ENCODE data around the gene INTS11. TPM values are rescaled to one million over a fixed set of nuclear protein-coding genes. Genes with fewer than 3 reads are reported as not detected.
A peak's percentile ranks its signal among the peaks of the same experiment; 100 is the strongest.

Gene INTS11
- total and polyA plus RNA-seq, 2 of the 13 experiments (the other 11 are each of a cell fraction or from before 2014, with no cell fraction given), result 52.8 to 94.8 TPM

GRCh38 chr1:1279028-1279427 lies 45.4 kb downstream of the INTS11 start:
- Histone ChIP-seq H3K9me3 (ENCODE audit: low read length) (no peaks in the 10 kb centered on the region), H3K79me2 (ENCODE audit: insufficient read depth, low read length) (no peaks in the 10 kb centered on the region), H3K27me3 (ENCODE audit: control insufficient read depth in 1 of 2, insufficient read depth in 2 of 2, low read length in 2 of 2) (no peaks in the 10 kb centered on the region), H3K9ac (ENCODE audit: insufficient read depth, low read depth, low read length) (no peak overlapping the region), H3K36me3 (replicated peaks in 1 of 2; ENCODE audit: control insufficient read depth in 1 of 2, insufficient read depth in 2 of 2, low read length in 2 of 2) (no peaks in the 10 kb centered on the region), H4K20me1 (ENCODE audit: insufficient read depth, low read length) (no peaks in the 10 kb centered on the region), H3K4me1 (ENCODE audit: insufficient read depth, low read length) (peaks cover 56% of the 10 kb centered on the region), H3K4me2 (ENCODE audit: low read depth, low read length) (no peak overlapping the region), H3K4me3 (replicated peaks in 1 of 3; ENCODE audit: insufficient read depth in 1 of 3, low read depth in 2 of 3, low read length in 3 of 3) (no peak overlapping the region), H2AFZ (ENCODE audit: low read length) (no peak overlapping the region), H3K27ac (ENCODE audit: extremely low read length, insufficient read depth, low read length) (no peak overlapping the region)
- ATAC-seq (no peak), DNase-seq (ENCODE audit: low spot score) (no peak), FAIRE-seq (no peak)
- ChIA-PET CTCF (ENCODE audit: low intra/inter-chr PET ratio, low total read pairs) (no interaction called here), POLR2A (no interaction called here)
- intact Hi-C loops (cut with micrococcal nuclease; ENCODE audit: unreplicated experiment) (no loop called here), in situ Hi-C loops (cut with HindIII; ENCODE audit: extremely low pct_ligation_motif_present, low pct_unique_long_range_greater_than_20kb) (no loop called here)
- 89% methylated on average over 17 of the region's 17 CpGs for WGBS (ENCODE audit: low lambda C conversion rate)
- BruUV-seq (replicated peaks), result no TSS peak
- no peak for TF ChIP-seq YY1 (IDR thresholded peaks at IDR 0.05; ENCODE audit: insufficient read depth, insufficient replicate concordance, low read depth, low read length)
- no peak for TF ChIP-seq TBP (CRISPR knock-in tag; IDR thresholded peaks at IDR 0.05)

- H3K79me2 ChIP-seq (ENCODE audit: insufficient read depth, low read length), result no peaks in the 10 kb centered on the region
- no peak for ATAC-seq
- H3K36me3 ChIP-seq (replicated peaks in 1 of 2; ENCODE audit: control insufficient read depth in 1 of 2, insufficient read depth in 2 of 2, low read length in 2 of 2), result no peaks in the 10 kb centered on the region
- H4K20me1 ChIP-seq (ENCODE audit: insufficient read depth, low read length), result no peaks in the 10 kb centered on the region
- H3K27ac ChIP-seq (ENCODE audit: extremely low read length, insufficient read depth, low read length), result no peak overlapping the region
- H3K4me1 ChIP-seq (ENCODE audit: insufficient read depth, low read length), result peaks cover 56% of the 10 kb centered on the region
- H2AFZ ChIP-seq (ENCODE audit: low read length), result no peak overlapping the region
- no TSS peak for BruUV-seq (replicated peaks)
- no peaks in the 10 kb centered on the region for H3K9me3 ChIP-seq (ENCODE audit: low read length)
- DNase-seq (ENCODE audit: low spot score), result no peak
- no peak for FAIRE-seq
- CTCF ChIA-PET (ENCODE audit: low intra/inter-chr PET ratio, low total read pairs), result no interaction called here
- in situ Hi-C loops (cut with HindIII; ENCODE audit: extremely low pct_ligation_motif_present, low pct_unique_long_range_greater_than_20kb) (no loop called here), intact Hi-C loops (cut with micrococcal nuclease; ENCODE audit: unreplicated experiment) (no loop called here)
- WGBS (ENCODE audit: low lambda C conversion rate), result 86% methylated on average over 13 of the region's 13 CpGs
- H3K9ac ChIP-seq (ENCODE audit: insufficient read depth, low read depth, low read length), result no peak overlapping the region
- POLR2A ChIA-PET, result no interaction called here
- H3K27me3 ChIP-seq (ENCODE audit: control insufficient read depth in 1 of 2, insufficient read depth in 2 of 2, low read length in 2 of 2), result no peaks in the 10 kb centered on the region
- no peak overlapping the region for H3K4me2 ChIP-seq (ENCODE audit: low read depth, low read length)
- no peak overlapping the region for H3K4me3 ChIP-seq (replicated peaks in 1 of 3; ENCODE audit: insufficient read depth in 1 of 3, low read depth in 2 of 3, low read length in 3 of 3)
- TF ChIP-seq TBX2 (CRISPR knock-in tag; IDR thresholded peaks at IDR 0.05; ENCODE audit: borderline replicate concordance) (no peak), HNF4A (CRISPR knock-in tag; IDR thresholded peaks at IDR 0.05) (peak; percentile 47), ZNF317 (CRISPR knock-in tag; IDR thresholded peaks at IDR 0.05) (no peak), ZNF275 (CRISPR knock-in tag; IDR thresholded peaks at IDR 0.05; ENCODE audit: borderline replicate concordance) (no peak), RELA (CRISPR knock-in tag; IDR thresholded peaks at IDR 0.05) (no peak), MZF1 (CRISPR knock-in tag; IDR thresholded peaks at IDR 0.05; ENCODE audit: borderline replicate concordance) (no peak), PHF21A (CRISPR knock-in tag; IDR thresholded peaks at IDR 0.05) (no peak), ZNF574 (CRISPR knock-in tag; IDR thresholded peaks at IDR 0.05) (peak; percentile 86), ZNF510 (CRISPR knock-in tag; IDR thresholded peaks at IDR 0.05; ENCODE audit: low read depth) (no peak), ZNF614 (CRISPR knock-in tag; IDR thresholded peaks at IDR 0.05; ENCODE audit: borderline replicate concordance) (no peak), NFRKB (IDR thresholded peaks at IDR 0.05) (no peak), TRAFD1 (CRISPR knock-in tag; IDR thresholded peaks at IDR 0.05; ENCODE audit: borderline replicate concordance) (no peak), ZNF256 (CRISPR knock-in tag; conservative IDR thresholded peaks at IDR 0.05) (no peak)
Measured at GRCh38 chr1:1278620-1279019, 45.8 kb downstream of the INTS11 start.
